ENCODE results near the gene EDEM1. TPM values are rescaled to one million over a fixed set of nuclear protein-coding genes. Genes with fewer than 3 reads are reported as not detected.
"Not testable (repeated sequence)": the region's sequence is repeated elsewhere in the genome, so short reads cannot be mapped to it uniquely, and the experiment has no call there.

EDEM1 gene
- total RNA-seq, 1 experiment from 2014 or later, result 25.9 TPM

GRCh38 chr3:5232570-5232969, 45.1 kb downstream of the EDEM1 start:
- DNase-seq (ENCODE audit: low spot score), result no peak

DNA sequence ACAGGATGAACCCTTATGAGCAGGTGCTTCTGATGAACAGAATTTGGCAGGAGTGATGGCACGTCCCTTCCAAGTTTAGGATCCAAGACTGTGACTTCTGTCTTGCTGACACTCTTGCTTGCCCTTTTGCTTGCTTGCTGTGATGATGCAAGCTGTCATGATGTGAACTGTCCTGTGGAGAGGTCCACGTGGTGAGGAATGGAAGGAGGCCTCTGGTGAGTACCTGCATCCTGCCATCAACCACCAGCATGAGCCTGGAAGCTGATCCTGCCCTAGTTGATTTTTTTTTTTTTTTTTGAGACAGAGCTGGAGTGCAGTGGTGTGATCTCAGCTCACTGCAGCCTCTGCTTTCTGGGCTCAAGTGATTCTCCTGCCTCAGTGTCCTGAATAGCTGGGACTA, 45.5 kb downstream of the EDEM1 start:
- DNase-seq (ENCODE audit: low spot score), result no peak

DNA sequence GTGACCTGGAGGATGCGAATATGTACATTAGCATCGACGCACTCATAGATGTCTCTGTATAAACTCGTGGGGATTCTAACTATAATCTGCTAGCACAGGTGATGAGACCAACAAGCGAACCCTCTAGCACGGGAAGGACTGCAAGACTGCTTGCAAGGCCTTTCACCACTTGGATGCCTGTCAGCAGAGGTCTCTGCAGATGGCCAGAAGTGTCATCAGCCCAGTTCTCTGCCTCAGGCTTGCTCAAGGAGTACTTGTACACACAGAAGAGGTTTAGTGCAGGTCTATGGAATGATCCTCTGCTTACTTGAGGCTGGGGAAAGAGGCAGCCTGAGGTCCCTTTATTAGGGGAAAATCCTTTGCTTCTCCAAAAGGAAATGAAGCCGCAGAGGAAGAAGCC, 48.1 kb downstream of the EDEM1 start:
- DNase-seq (ENCODE audit: low spot score), result no peak

- DNase-seq (ENCODE audit: low spot score), result no peak
Measured at GRCh38 chr3:5238545-5238944, 51.0 kb downstream of the EDEM1 start.

- DNase-seq (ENCODE audit: low spot score), result peak; percentile 40
Measured at GRCh38 chr3:5239602-5240001, 52.1 kb downstream of the EDEM1 start.

GRCh38 chr3:5240740-5241139, 53.2 kb downstream of the EDEM1 start:
- DNase-seq (ENCODE audit: low spot score), result no peak

- DNase-seq (ENCODE audit: low spot score), result not testable (repeated sequence)
Measured at GRCh38 chr3:5242785-5243184, 55.3 kb downstream of the EDEM1 start.

- no peak for DNase-seq (ENCODE audit: low spot score)
Measured at GRCh38 chr3:5245927-5246326, 58.4 kb downstream of the EDEM1 start.

DNA sequence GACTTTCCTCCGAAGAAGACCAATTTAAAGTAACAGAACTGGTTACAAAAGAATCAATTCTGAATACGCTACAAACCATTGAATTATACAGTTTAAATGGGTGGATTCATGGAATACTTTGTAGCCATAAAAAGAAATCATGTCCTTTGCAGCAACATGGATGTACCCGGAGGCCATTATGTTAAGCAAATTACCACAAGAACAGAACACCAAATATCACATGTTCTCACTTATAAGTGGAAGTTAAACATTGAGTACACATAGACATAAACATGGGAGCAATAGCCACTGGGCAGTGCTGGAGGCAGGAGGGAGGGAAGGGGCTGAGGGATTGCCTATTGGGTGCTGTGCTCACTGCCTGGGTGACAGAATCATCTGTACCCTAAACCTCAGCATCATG, 61.3 kb downstream of the EDEM1 start:
- DNase-seq (ENCODE audit: low spot score), result no peak

GRCh38 chr3:5250467-5251195, 63.1 kb downstream of the EDEM1 start:
- DNase-seq (ENCODE audit: low spot score), result no peak

DNA sequence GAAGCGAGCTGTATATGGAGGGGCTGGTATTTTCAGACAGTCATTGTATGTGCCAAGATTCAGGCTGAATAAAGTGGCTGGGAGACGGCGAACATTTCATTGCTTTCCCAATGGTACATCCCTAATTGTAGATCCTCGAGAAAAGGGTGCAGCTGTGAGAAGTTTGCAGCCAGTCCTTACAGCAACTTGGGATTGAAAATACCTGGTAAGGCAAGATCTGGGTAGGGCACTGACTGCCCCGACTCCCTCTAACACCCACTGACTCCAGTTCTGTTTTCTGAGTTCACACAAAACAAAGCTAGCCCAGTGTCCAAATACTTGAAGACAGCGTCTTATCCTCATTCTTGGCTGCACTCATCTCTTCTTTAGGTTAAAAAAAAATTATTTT, 63.7 kb downstream of the EDEM1 start:
- DNase-seq (ENCODE audit: low spot score), result no peak

DNA sequence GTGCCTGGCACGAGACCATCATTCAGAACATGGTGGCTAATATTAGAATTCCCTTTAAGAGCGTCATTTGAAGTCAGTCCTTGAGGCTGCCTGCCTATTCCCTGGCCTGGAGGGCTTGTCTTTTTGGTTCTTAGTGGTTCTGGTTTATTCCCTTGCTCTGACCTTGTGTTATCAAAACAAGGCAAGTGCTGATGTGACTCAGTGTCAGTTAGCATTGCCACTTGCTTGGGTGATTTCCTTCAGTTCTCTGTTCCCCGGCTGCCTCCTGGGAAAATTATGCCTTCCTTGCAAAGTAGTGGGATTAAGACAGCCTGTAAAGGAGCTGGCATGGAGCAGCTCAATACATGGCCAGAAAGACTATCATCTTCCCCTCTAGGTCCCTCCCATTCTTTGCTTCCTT, 64.6 kb downstream of the EDEM1 start:
- no peak for DNase-seq (ENCODE audit: low spot score)

GRCh38 chr3:5254281-5255048, 67.0 kb downstream of the EDEM1 start:
- no peak for DNase-seq (ENCODE audit: low spot score)

- no peak for DNase-seq (ENCODE audit: low spot score)
Measured at GRCh38 chr3:5255404-5256344, 68.2 kb downstream of the EDEM1 start.

DNA sequence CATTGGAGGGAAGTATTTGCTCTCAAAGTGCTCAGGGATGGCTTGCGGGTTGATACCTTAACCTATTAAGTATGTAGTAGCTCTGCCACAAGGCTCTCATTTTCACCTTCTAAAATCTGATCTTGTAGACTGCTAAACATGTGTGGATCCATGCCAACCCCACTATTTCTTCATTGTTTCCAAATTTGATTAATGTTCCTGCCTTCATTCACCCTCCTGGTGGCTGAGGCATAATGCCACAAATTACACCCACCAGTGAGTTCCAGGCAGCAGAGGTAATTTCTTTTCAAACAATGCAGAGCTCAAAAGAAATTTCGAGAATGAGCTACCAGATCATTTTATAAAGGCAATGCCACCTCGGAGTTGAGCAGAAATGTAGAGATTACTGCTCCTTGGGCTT, 71.0 kb downstream of the EDEM1 start:
- DNase-seq (ENCODE audit: low spot score), result no peak

- DNase-seq (ENCODE audit: low spot score), result no peak
Measured at GRCh38 chr3:5260992-5261501, 73.5 kb downstream of the EDEM1 start.

DNA sequence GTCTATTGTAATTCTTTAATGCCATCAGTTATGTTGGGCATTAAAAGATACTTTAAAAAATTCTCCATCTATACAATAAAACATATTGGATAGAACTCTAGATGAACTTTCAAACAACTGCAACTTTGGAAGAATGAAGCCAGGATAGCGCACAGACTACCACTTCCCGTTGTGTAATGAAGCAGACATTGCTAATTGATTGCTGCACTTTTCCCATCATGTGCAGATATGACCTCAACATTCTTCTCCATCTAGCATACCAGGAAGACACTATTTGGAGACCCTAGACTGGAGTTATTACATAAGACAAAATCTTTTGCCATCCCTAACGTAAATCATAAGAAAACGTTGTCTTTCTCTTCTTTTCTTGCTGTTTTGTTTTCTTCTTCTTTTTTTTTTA, 75.0 kb downstream of the EDEM1 start:
- no peak for DNase-seq (ENCODE audit: low spot score)

- DNase-seq (ENCODE audit: low spot score), result no peak
Measured at GRCh38 chr3:5264093-5264600, 76.6 kb downstream of the EDEM1 start.

- DNase-seq (ENCODE audit: low spot score), result no peak
Measured at GRCh38 chr3:5264896-5265770, 77.6 kb downstream of the EDEM1 start.

- no peak for DNase-seq (ENCODE audit: low spot score)
Measured at GRCh38 chr3:5267252-5267651, 79.7 kb downstream of the EDEM1 start.

DNA sequence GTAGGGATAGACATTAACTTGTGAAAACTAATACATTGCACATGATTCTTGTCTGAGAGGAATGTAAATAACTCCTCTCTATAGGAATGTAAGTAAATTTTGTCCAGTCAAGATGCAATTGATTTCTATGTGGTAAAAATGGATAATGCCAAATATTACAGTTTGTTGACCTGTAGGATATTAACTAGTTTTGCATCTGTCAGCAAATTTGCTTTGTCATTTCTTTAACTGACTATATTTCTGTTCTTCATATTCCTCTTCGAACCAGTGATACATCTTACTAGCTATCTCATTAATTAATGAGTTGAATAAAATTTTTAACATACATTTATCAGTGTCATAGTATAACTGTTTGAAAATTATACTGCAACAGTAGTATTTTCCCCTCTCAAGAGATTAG, 80.4 kb downstream of the EDEM1 start:
- no peak for DNase-seq (ENCODE audit: low spot score)

Data from A172 (cell line).